Right cardiac atrium (tissue), 5 donors: Measurements from ENCODE around the gene COMMD8. TPM values are rescaled to one million over a fixed set of nuclear protein-coding genes. Genes with fewer than 3 reads are reported as not detected.
"Not testable (repeated sequence)": the region's sequence is repeated elsewhere in the genome, so short reads cannot be mapped to it uniquely, and the experiment has no call there.

Experiments used
- ATAC-seq, 2 donors: fragments of 200-7000 bp; cut with Tn5 transposase; one replicate each; pipeline versions ENCODE4 v1.8.0 to v1.9.1; 2020; ENCODE audit warnings: moderate library complexity in 2 of 2, mild to moderate bottlenecking in 1 of 2
- DNase-seq, 3 donors: peaks; one replicate each; pipeline ENCODE4 v3.0.0-alpha.2; 2020
- H3K27ac ChIP-seq: one replicate; pipeline ENCODE4 v1.5.1; 2013; ENCODE audit warnings: mild to moderate bottlenecking, low read length, control low read depth, moderate library complexity
- H3K27me3 ChIP-seq: one replicate; pipeline ENCODE4 v1.6.1; 2013; ENCODE audit not compliant: control insufficient read depth, insufficient read depth
- H3K4me1 ChIP-seq: one replicate; pipeline ENCODE4 v1.6.1; 2013; ENCODE audit warnings: low read length; ENCODE audit not compliant: control insufficient read depth, insufficient read depth
- H3K4me3 ChIP-seq: one replicate; pipeline ENCODE4 v1.5.1; 2013; ENCODE audit warnings: low read length, control low read depth
- H3K9me3 ChIP-seq: one replicate; pipeline ENCODE4 v1.6.1; 2013; ENCODE audit warnings: low read length; ENCODE audit not compliant: control insufficient read depth
- WGBS: extraction: QIAGEN DNeasy Blood & Tissue Kit; methylation state at CpG from one replicate; pipeline ENCODE4 v1.1.7; 2013; 5-methylcytosine and 5-hydroxymethylcytosine counted together
- intact Hi-C, 4 donors: fragments of 100-400 bp; cut with DNase I; formaldehyde crosslinking; loops; one replicate each; pipeline versions ENCODE4 v1.11.0 to v1.14.0; 2022 to 2023
- polyA plus RNA-seq: library from polyadenylated mRNA; stranded (reverse); fragments of 200-250 nt; gene quantifications from one replicate; pipeline ENCODE4 v1.2.3, GENCODE V29; 2013
- total RNA-seq, 4 donors: library from RNA; stranded (reverse); fragmentation: NEBNext Ultra II Directional; extraction: Animal tissue kit (Norgen Biotek cat#: 25700); gene quantifications; one replicate each; pipeline ENCODE4 v1.2.1, GENCODE V29; 2021
- donor health status: healthy with polysubstance abuse.
- donor health status: DM: no; HTN: yes; CAD: no.
- donor health status: DM: no; HTN: no; CAD: no.
- donor health status: DM: no; HTN: yes; CAD: no; lungs with severe emphysema.
- donor health status: DM: yes; HTN: yes; CAD: no.

The COMMD8 gene
- total and polyA plus RNA-seq, 5 donors: 13.9 to 20.0 (median 17.0) TPM

DNA sequence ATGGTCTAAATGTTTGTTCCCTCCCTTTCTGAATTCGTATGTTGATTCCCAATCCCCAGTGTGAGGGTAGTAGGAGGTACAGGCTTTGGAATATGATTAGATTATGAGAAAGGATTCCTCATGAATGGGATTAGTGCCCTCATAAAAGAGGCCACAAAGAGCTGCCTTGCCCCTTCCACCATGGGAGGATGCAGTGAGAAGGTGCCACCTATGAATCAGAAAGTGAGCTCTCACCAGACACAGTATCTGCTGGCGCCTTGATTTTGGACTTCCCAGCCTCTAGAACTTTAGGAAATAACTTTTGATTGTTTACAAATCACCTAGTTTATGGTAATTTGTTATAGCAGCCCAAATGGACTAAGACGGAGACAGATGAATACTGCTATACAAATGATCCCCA lies 25.2 kb upstream of the COMMD8 start:
- no peak overlapping the region for H3K27ac ChIP-seq
- intact Hi-C loops: no loop called here
- no peaks in the 10 kb centered on the region for H3K27me3 ChIP-seq
- H3K4me3 ChIP-seq: no peak overlapping the region
- no peak for DNase-seq
- H3K9me3 ChIP-seq: no peaks in the 10 kb centered on the region
- 52% methylated on average over 3 of the region's 3 CpGs for WGBS
- H3K4me1 ChIP-seq: no peaks in the 10 kb centered on the region
- no peak for ATAC-seq

DNA sequence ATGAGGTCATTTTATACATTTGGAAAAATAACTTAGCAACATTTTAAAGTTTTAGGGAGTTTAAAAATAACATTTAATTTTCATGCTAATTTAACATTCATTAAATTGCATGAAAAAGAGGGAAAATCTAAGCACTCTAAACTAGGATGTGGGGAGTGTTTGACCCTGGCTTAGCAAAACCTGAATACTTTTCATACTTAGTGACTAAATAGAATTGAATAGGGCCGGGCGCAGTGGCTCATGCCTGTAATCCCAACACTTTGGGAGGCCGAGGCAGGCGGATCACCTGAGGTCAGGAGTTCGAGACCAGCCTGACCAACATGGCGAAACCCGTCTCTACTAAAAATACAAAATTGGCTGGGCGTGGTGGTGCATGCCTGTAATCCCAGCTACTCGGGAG lies 23.2 kb upstream of the COMMD8 start:
- peak in 1 of 3 donors; percentile 36 for DNase-seq
- H3K4me3 ChIP-seq: peak overlapping the region; percentile 75
- 97% methylated on average over 9 of the region's 9 CpGs for WGBS
- intact Hi-C loops, H3K27ac ChIP-seq, H3K4me1 ChIP-seq, H3K9me3 ChIP-seq, ATAC-seq, H3K27me3 ChIP-seq: not testable (repeated sequence)

DNA sequence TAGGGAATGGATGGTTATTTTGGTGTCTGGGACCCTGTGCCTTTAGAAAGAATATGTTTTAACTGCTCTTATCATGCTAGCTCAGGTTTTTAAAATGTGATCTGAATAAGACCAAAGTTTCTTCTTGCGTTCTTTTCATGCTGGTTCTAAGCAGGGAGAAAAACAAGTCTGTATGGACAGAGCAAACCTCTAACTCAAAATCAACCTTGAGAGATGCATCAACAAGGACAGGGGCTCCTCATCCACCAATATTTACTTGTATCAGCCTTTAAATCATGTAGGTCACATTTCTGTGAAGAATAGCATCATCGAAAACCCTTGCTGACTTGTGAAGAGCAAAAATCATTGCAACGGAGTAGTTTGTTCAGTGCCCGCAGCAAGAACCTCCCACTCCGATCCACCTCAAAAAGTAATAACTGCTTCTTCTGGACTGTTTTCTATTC lies 22.8 kb upstream of the COMMD8 start:
- intact Hi-C loops: no loop called here
- ATAC-seq: no peak

DNA sequence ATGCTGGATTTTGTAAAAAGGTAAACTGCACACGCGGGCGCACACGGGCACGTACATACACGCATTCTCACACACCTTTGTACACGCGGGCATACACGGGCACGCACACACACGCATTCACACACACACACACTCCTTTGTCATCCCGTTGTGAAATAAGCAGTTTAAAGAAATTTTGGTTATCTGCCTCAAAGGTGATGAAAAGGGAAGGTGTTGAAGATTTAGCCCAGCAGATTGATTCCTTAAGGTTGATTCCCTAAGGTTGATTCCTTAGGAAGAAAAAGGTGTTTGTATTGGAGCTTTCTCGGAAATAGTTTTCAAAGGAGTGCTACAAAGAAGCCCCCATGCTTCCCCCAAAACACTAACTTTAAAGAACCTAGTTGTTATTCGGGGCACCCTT lies 22.3 kb upstream of the COMMD8 start:
- Histone ChIP-seq H3K27me3 (no peaks in the 10 kb centered on the region), H3K27ac (peak overlapping the region; percentile 95), H3K9me3 (no peaks in the 10 kb centered on the region), H3K4me1 (no peaks in the 10 kb centered on the region), H3K4me3 (peak overlapping the region; percentile 75)
- DNase-seq (no peak), ATAC-seq (no peak)
- under 1% methylated on average over 14 of the region's 14 CpGs for WGBS
- intact Hi-C loops: no loop called here

More for the DNA sequence above, 22.8 kb upstream of the COMMD8 start:
- peak overlapping the region; percentile 75 for H3K4me3 ChIP-seq
- H3K27ac ChIP-seq: no peak overlapping the region
- WGBS: 31% methylated on average over 5 of the region's 5 CpGs
- DNase-seq: no peak
- H3K9me3 ChIP-seq: no peaks in the 10 kb centered on the region
- no peaks in the 10 kb centered on the region for H3K4me1 ChIP-seq
- H3K27me3 ChIP-seq: no peaks in the 10 kb centered on the region

DNA sequence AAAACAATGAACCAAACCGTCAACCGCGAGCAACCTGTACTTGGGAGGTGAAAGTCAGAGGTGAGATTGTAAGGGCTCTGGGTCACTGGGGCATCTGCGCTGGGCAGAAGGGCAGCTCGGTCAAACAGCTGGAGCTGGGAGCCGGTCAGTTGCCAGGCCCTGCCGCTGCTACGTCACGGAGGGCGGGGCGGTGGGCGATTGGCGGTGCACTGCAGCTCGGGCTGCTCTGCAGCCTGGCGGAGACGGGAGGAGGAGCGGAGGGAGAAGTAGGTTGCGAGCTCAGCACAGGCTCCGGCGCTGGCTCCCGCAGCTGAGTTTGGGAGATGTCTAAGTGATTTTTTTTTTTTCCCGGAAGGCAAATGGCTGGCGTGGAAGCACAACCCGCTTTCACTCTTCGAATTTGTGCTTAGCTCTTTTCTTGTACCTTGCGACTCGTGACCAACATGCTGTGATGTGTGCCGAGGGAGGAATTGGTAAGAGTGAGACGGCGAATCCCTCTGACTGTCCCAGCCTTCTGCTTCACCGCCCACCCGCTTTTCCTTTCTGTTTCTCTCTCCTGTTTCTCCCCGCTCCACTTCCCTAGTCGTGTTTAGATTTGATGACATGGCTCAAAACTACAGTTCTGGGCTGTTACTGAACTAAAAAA lies 21.7 kb upstream of the COMMD8 start, which contains the start of gene ATP10D:
ATP10D (plus strand) TSS at position 229 of the 646 bp plus-strand sequence. CDS start 27,266 bp downstream, outside the sequence.
- Histone ChIP-seq H3K27me3 (no peaks in the 10 kb centered on the region), H3K9me3 (no peaks in the 10 kb centered on the region), H3K4me1 (no peaks in the 10 kb centered on the region), H3K27ac (peak within 1 kb of the TSS; percentile 95), H3K4me3 (peak within 1 kb of the TSS; percentile 75)
- ATAC-seq: peak; percentile 100
- peak; percentile 98 to 99 (median 99) for DNase-seq
- WGBS: under 1% methylated on average over 34 of the region's 34 CpGs
- intact Hi-C loops: no loop called here

DNA sequence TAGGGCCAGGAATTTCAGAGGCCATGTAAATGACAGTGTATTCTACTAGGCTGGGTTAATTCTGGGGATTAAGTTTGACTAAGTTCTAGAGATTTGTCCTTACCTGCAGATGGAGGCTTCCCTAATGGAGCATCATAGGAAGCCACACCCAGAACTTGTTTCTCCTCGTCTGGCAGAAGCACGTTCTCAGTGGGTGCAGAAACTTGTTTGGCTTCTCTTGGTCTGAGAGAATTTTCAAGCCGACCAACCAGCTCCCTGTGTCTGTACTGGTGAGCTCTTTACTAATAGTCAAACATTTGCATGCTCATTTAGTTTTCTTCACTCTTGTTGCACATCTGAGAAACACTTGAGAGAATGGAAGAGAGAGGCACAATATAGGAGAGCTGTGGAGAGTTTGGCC lies 20.7 kb upstream of the COMMD8 start:
- DNase-seq: no peak
- intact Hi-C loops: no loop called here
- H3K27ac ChIP-seq: no peak overlapping the region
- 79% methylated on average over 3 of the region's 3 CpGs for WGBS
- H3K4me3 ChIP-seq: no peak overlapping the region
- H3K4me1 ChIP-seq: no peaks in the 10 kb centered on the region
- ATAC-seq: no peak
- H3K9me3 ChIP-seq: no peaks in the 10 kb centered on the region
- H3K27me3 ChIP-seq: no peaks in the 10 kb centered on the region

DNA sequence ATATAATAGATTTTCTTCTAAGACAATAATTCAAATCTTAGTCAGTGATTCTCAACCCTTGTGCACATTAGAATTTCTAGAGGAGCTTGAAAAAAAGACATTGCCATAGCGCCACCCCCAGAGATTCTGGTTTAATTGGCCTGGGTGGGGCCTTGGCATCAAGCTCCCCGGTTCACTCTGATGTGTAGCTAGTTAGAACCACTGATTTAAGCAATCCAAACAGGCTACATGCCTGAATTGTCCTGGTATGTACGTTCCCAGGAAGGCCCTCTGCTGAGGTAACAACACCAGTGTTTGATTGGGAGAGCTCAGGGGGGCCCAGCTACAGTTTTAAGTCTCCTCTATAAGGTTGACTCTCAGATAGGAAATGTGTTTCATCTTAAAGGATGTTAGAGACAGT lies 20.2 kb upstream of the COMMD8 start:
- H3K27ac ChIP-seq: no peak overlapping the region

DNA sequence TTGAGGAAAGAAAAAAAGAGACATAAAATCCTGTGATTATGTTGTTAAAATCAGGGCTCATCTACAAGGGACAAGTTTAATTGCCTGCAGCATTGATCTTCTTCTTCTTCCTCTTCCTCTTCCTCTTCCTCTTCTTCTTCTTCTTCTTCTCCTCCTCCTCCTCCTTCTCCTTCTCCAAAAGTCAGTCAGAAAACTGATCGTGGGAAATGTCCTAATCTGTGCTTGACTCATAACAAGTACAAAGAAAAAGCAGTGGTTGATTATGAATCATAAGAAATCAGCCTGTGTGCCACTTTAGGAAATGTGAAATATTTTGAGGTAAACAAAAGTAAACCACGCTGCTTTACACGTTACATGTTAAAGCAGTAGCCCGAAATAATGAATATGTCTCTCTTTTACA lies 18.8 kb upstream of the COMMD8 start:
- Histone ChIP-seq H3K27ac (no peak overlapping the region), H3K9me3 (no peaks in the 10 kb centered on the region), H3K4me1 (no peaks in the 10 kb centered on the region), H3K4me3 (no peak overlapping the region), H3K27me3 (no peaks in the 10 kb centered on the region)
- DNase-seq: no peak
- WGBS: 82% methylated on average over 4 of the region's 4 CpGs
- no peak for ATAC-seq
- intact Hi-C loops: no loop called here

More for the DNA sequence above, 20.2 kb upstream of the COMMD8 start:
- Histone ChIP-seq H3K4me3 (no peak overlapping the region), H3K4me1 (no peaks in the 10 kb centered on the region), H3K27me3 (no peaks in the 10 kb centered on the region), H3K9me3 (no peaks in the 10 kb centered on the region)
- DNase-seq: no peak
- 86% methylated on average over 3 of the region's 3 CpGs for WGBS
- intact Hi-C loops: no loop called here
- no peak for ATAC-seq

DNA sequence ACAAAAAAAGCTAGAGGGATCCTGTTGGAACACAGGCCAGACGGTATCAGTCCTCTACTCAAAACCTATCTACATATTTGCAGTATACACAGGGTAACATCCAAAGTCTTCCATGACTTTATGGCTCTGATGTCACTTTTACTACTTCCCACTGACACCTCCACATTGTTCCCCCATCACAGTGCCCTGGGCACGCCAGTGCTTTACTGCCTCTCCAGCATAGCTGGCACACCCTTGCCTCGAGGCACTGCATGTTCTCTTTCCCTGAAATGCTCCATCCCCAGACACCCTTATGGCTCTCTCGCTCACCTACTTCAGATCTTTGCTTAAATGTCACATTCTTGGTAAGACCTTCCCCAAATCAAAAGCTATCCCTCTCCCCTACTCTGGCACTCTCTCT lies 15.3 kb upstream of the COMMD8 start:
- 89% methylated on average over 4 of the region's 4 CpGs for WGBS
- H3K4me3 ChIP-seq: no peak overlapping the region
- no peaks in the 10 kb centered on the region for H3K4me1 ChIP-seq
- no peaks in the 10 kb centered on the region for H3K9me3 ChIP-seq
- DNase-seq: no peak
- no peak overlapping the region for H3K27ac ChIP-seq
- no peak for ATAC-seq
- intact Hi-C loops: no loop called here
- no peaks in the 10 kb centered on the region for H3K27me3 ChIP-seq

DNA sequence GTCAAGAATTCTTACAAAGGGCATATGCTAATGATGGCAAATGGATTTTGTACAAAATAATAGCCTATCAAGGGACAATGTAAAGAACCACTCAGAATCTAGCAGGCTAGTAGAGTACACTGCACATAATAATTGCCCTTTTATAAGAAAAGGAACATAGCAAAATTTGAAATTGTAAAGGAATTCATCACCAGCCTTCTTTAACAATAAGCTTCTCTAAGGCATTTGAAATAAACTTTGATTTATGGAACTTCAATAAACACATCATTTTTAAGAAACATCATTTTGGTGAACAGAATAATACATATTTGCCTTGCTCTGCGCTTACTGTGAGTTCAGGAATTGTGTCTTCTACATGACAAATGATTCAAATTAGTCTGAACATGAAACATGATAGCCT lies 11.9 kb upstream of the COMMD8 start:
- Histone ChIP-seq H3K4me1 (no peaks in the 10 kb centered on the region), H3K4me3 (no peak overlapping the region), H3K27ac (no peak overlapping the region), H3K27me3 (no peaks in the 10 kb centered on the region), H3K9me3 (no peaks in the 10 kb centered on the region)
- DNase-seq (no peak), ATAC-seq (no peak)
- 94% methylated on average over 1 of the region's 1 CpG for WGBS
- intact Hi-C loops: no loop called here

DNA sequence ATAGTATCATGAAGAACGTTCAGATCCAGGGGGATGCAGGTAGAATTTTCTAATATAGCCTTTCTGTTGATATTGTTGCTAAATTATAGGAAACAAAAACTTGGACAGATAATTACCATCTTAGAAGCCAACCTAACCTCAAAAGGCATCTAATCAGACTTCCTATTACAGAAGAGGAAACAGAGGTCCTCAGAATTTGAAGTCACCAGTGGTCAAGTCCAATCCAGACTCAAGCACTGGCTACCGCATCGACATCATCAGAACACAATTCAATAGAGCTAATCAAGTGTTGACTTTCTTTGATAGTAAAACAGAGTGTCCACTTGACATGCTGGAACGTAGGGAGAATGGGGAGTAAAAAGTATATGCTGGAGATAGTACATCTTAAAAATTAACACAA lies 11.3 kb upstream of the COMMD8 start:
- H3K4me3 ChIP-seq: no peak overlapping the region
- intact Hi-C loops: no loop called here
- no peaks in the 10 kb centered on the region for H3K27me3 ChIP-seq
- no peaks in the 10 kb centered on the region for H3K9me3 ChIP-seq
- 52% methylated on average over 4 of the region's 4 CpGs for WGBS
- ATAC-seq (no peak), DNase-seq (no peak)
- no peak overlapping the region for H3K27ac ChIP-seq
- H3K4me1 ChIP-seq: no peaks in the 10 kb centered on the region
